ENCODE measurements around the gene CTNNB1. TPM values are rescaled to one million over a fixed set of nuclear protein-coding genes. Genes with fewer than 3 reads are reported as not detected.

The CTNNB1 gene
- polyA plus RNA-seq, 3 donors from 2014 or later = 35.4 to 85.5 (median 70.4) TPM

DNA sequence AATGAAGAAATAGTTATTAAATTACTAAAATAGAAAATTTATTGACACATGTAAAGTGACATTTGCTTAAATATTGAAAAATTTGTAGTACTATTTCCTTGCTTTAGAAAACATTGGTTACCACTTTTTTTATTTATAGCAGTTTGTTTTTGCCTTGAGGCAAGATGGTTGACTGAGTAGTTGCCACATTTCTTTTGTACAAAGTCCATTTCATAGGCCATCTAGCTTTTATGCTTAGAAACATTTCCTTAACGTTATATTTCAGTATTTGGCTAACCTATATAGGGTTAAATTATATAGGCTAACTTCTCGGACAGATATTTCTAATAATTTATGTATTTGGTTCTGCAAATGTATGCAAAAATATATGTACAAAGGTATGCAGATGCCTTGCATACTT, 17.1 kb downstream of the CTNNB1 start:
- peaks cover 93 to 99% of the 10 kb centered on the region in 2 donors for H3K4me1 Mint-ChIP-seq
- H3K4me3 Mint-ChIP-seq = no peak overlapping the region
- no peak for DNase-seq
- H3K36me3 Mint-ChIP-seq = no peaks in the 10 kb centered on the region
- H3K27me3 Mint-ChIP-seq (ENCODE audit: low read depth in 3 of 3) = peaks cover 0 to 3% (median 2%) of the 10 kb centered on the region in 3 donors
- no peaks in the 10 kb centered on the region for H3K9me3 Mint-ChIP-seq
- no peak overlapping the region for H3K27ac Mint-ChIP-seq

DNA sequence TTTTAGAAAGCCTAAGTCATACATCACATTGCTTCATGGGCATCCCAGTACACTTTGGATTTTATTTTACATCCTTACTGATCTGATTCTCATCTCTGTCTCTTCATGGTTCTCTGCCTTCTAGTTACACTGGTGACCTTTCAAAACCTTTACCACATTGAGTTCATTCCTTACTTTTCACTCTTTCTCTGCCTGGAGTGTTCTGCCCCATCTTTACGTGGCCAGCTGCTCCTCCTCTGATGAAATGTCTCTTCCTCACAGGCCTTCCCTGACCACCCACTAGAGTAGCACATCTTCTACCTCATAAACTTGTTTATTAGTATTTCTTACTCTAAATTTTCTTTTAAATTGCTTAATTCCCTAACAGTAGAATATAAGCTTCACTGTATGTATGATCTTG, 17.7 kb downstream of the CTNNB1 start:
- H3K27me3 Mint-ChIP-seq (ENCODE audit: low read depth in 3 of 3) = peaks cover 0 to 5% (median 2%) of the 10 kb centered on the region in 3 donors
- peak overlapping the region in 3 of 5 donors; percentile 30 to 43 (median 33) for H3K4me3 Mint-ChIP-seq
- H3K27ac Mint-ChIP-seq = peak overlapping the region; percentile 0 to 77 (median 24)
- H3K4me1 Mint-ChIP-seq = peaks cover 93 to 99% of the 10 kb centered on the region in 2 donors
- DNase-seq = no peak
- no peaks in the 10 kb centered on the region for H3K9me3 Mint-ChIP-seq
- H3K36me3 Mint-ChIP-seq = no peaks in the 10 kb centered on the region

DNA sequence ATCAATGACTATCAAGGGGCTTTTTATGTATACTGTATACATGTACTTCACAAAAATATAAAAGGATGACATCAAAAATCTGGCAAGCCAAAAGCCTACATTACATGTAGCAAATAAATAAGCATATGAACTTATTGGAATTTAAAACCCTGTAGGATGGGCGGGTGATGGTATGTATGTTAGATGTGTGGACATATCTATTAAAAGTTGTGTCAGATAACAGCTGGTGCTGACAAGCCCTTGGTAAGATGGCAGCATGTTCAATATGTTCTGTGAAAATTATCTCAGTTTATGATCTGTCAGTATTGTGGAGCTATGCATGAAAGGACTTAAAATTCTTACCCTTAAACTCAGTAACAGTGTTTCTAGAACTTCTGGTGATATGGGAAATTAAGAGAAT, 20.1 kb downstream of the CTNNB1 start:
- H3K27ac Mint-ChIP-seq = peak overlapping the region in 1 of 6 donors; percentile 22
- peaks cover 1 to 2% (median 2%) of the 10 kb centered on the region in 3 donors for H3K27me3 Mint-ChIP-seq (ENCODE audit: low read depth in 3 of 3)
- H3K4me1 Mint-ChIP-seq = peaks cover 87 to 99% of the 10 kb centered on the region in 2 donors
- no peaks in the 10 kb centered on the region for H3K36me3 Mint-ChIP-seq
- H3K9me3 Mint-ChIP-seq = no peaks in the 10 kb centered on the region
- peak overlapping the region in 3 of 5 donors; percentile 9 to 35 (median 30) for H3K4me3 Mint-ChIP-seq
- DNase-seq = no peak

DNA sequence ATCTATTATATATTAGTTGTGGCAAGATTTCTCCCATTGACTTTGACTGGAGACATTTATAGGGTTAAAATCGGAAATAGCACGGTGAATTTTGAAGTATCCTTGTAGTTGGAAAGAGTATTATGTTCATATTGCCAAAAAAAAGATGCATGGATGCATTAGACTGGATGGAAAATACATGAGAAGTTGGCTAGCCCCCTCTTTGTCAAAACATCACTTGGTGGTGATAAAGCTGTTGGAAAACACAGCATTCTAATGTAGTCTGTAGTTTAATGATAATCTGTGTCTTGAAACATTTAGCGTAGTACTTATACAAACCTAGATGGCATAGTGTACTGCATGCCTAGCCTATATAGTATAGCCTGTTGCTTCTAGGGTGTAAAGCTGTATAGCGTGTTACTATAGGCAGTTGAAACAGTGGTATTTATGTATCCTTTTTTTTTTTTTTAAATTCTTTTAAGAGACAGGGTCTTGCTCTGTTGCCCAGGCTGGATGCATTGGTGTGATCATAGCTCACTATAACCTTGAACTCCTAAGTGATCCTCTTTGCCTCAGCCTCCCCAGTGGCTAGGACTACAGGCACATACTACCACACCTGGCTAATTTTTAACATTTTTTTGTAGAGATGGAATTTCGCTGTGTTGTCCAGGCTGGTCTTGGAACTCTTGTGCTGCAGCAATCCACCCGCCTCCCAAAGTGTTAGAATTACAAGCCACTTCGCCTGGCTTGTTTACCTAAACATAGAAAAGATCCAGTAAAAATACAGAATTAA, 21.8 kb downstream of the CTNNB1 start:
- H3K4me1 Mint-ChIP-seq = peaks cover 74 to 88% of the 10 kb centered on the region in 2 donors
- H3K36me3 Mint-ChIP-seq = peaks cover 4 to 11% (median 6%) of the 10 kb centered on the region in 3 donors
- DNase-seq = no peak
- peaks cover 0 to 2% (median 1%) of the 10 kb centered on the region in 3 donors for H3K27me3 Mint-ChIP-seq (ENCODE audit: low read depth in 3 of 3)
- peak overlapping the region in 4 of 5 donors; percentile 29 to 63 (median 36) for H3K4me3 Mint-ChIP-seq
- no peaks in the 10 kb centered on the region for H3K9me3 Mint-ChIP-seq
- peak overlapping the region in 3 of 6 donors; percentile 13 to 31 (median 31) for H3K27ac Mint-ChIP-seq

DNA sequence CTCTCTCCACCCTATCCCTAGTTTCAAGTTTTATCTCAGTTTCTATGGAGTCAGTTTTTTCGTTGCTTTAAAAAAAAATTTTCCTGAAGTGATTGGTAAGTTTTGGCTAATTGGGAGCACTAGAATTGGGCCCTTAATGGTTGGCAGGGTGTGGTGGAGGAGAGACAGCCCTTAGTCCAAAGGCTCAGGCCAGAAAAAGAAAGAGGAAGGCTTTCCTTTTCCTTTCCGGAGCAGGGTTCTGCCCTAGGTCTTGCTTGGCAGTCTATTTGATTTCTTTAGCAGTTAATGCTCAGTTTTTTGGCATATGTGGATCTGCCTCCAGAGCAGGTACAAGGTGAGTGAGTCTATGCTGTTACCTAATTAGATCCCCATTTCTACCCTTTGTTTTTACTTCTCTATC, 22.7 kb downstream of the CTNNB1 start:
- H3K27ac Mint-ChIP-seq = peak overlapping the region in 5 of 6 donors; percentile 31 to 71 (median 59)
- peaks cover 4 to 20% (median 13%) of the 10 kb centered on the region in 3 donors for H3K36me3 Mint-ChIP-seq
- H3K4me1 Mint-ChIP-seq = peaks cover 75 to 88% of the 10 kb centered on the region in 2 donors
- H3K9me3 Mint-ChIP-seq = no peaks in the 10 kb centered on the region
- peak overlapping the region; percentile 12 to 63 (median 29) for H3K4me3 Mint-ChIP-seq
- peaks cover 1 to 2% (median 2%) of the 10 kb centered on the region in 3 donors for H3K27me3 Mint-ChIP-seq (ENCODE audit: low read depth in 3 of 3)
- no peak for DNase-seq

DNA sequence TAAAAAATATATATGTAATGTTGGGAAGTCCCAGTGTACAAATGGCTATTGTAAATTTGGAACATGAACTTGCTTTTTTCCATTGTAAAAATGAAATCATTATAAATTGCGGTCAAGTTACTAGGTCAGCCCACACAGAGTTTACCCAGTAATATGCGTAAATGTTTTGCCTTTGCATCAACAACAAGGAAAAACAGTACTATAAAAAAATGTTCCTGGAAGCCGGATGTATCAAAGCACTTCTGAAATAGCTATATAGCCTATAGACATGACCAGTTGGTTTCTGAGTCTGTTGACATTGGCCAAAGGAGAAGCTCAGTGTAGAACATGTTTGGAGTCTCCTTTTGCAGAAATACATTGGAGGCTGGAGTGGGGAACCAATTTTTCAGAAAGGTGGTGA, 23.2 kb downstream of the CTNNB1 start:
- Mint-ChIP-seq H3K4me3 (peak overlapping the region in 3 of 5 donors; percentile 11 to 29 (median 22)), H3K9me3 (no peaks in the 10 kb centered on the region), H3K27me3 (ENCODE audit: low read depth in 3 of 3) (peaks cover 1 to 2% (median 2%) of the 10 kb centered on the region in 3 donors), H3K4me1 (peaks cover 70 to 88% of the 10 kb centered on the region in 2 donors), H3K36me3 (peaks cover 4 to 23% (median 14%) of the 10 kb centered on the region in 3 donors), H3K27ac (peak overlapping the region in 1 of 6 donors; percentile 53)
- no peak for DNase-seq

DNA sequence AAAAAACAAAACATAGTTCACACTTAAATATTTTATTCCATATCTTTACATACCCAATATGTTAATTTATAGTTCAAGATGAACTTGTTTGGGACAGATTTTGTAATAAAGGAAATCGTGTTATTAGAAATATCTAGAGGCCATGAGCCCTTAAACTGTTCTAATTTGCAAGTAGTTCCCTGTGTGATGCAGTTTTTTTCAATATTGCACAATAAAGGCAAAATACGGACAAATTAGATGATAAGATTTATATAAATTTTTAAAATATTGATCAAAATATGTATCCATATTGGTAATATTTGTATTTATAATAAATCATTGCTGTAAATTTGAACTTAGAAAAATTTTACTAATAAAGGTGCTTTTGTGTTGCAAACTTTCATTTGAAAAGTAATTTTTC, 23.8 kb downstream of the CTNNB1 start:
- Mint-ChIP-seq H3K4me1 (peaks cover 70 to 88% of the 10 kb centered on the region in 2 donors), H3K27ac (no peak overlapping the region), H3K4me3 (no peak overlapping the region), H3K9me3 (no peaks in the 10 kb centered on the region), H3K36me3 (peaks cover 4 to 29% (median 18%) of the 10 kb centered on the region in 3 donors), H3K27me3 (ENCODE audit: low read depth in 3 of 3) (peaks cover 1 to 2% (median 2%) of the 10 kb centered on the region in 3 donors)
- DNase-seq = no peak

DNA sequence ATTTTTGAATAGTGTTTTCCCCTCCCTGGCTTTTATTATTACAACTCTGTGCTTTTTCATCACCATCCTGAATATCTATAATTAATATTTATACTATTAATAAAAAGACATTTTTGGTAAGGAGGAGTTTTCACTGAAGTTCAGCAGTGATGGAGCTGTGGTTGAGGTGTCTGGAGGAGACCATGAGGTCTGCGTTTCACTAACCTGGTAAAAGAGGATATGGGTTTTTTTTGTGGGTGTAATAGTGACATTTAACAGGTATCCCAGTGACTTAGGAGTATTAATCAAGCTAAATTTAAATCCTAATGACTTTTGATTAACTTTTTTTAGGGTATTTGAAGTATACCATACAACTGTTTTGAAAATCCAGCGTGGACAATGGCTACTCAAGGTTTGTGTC, 24.4 kb downstream of the CTNNB1 start:
- Mint-ChIP-seq H3K36me3 (peaks cover 10 to 34% (median 18%) of the 10 kb centered on the region in 3 donors), H3K27me3 (ENCODE audit: low read depth in 3 of 3) (peaks cover 1 to 2% (median 2%) of the 10 kb centered on the region in 3 donors), H3K27ac (peak overlapping the region in 2 of 6 donors; percentile 23 to 35), H3K4me1 (peaks cover 71 to 88% of the 10 kb centered on the region in 2 donors), H3K4me3 (peak overlapping the region in 1 of 5 donors; percentile 15), H3K9me3 (no peaks in the 10 kb centered on the region)
- DNase-seq = no peak

DNA sequence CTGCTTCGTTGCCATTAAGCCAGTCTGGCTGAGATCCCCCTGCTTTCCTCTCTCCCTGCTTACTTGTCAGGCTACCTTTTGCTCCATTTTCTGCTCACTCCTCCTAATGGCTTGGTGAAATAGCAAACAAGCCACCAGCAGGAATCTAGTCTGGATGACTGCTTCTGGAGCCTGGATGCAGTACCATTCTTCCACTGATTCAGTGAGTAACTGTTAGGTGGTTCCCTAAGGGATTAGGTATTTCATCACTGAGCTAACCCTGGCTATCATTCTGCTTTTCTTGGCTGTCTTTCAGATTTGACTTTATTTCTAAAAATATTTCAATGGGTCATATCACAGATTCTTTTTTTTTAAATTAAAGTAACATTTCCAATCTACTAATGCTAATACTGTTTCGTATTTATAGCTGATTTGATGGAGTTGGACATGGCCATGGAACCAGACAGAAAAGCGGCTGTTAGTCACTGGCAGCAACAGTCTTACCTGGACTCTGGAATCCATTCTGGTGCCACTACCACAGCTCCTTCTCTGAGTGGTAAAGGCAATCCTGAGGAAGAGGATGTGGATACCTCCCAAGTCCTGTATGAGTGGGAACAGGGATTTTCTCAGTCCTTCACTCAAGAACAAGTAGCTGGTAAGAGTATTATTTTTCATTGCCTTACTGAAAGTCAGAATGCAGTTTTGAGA, 25.0 kb downstream of the CTNNB1 start:
- peaks cover 1 to 2% (median 2%) of the 10 kb centered on the region in 3 donors for H3K27me3 Mint-ChIP-seq (ENCODE audit: low read depth in 3 of 3)
- no peak for DNase-seq
- H3K4me1 Mint-ChIP-seq = peaks cover 70 to 88% of the 10 kb centered on the region in 2 donors
- peaks cover 10 to 37% (median 18%) of the 10 kb centered on the region in 3 donors for H3K36me3 Mint-ChIP-seq
- peak overlapping the region in 3 of 6 donors; percentile 5 to 29 (median 11) for H3K27ac Mint-ChIP-seq
- no peaks in the 10 kb centered on the region for H3K9me3 Mint-ChIP-seq
- peak overlapping the region in 2 of 5 donors; percentile 15 to 26 for H3K4me3 Mint-ChIP-seq

DNA sequence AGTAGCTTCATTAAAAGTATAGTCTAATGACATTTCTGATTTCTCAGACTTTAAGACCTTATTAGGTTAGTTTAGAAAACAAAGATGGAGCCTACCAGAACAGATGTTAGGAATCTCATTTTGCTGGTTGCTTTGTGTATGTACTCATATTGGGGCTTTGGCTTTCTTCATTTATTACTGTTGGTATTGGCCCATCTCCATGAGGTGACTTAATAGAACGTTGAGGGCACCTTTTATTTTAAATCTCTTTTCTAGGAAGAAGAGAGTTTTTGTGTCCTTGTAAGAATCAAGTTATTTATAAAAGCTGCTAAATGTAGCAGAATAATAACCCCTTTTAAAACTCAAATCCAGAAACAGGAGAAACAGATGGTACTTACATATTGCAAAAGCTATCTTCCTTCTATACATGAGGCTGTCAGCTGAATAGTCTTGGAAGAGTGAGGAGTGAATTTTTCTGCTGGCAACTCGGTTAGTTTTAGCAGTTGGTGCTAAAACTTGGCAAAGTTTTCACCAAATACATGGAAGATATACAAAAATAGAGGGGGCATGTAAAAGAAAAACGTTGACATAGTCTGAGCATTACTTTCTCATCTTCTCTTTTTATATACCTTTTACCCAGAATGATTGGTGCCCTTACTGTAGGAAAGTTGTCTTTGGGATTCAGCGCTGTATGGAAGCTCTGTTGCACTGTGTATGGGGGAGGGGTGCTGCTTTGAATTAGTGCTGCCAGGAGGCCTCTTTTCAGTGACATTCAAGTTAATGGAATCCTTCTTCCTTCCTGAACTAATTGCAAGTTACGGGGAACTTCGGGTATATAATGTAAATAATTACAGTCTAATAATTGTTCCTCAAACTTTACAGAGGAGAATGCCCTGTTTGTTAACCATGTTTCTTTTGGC, 35.8 kb downstream of the CTNNB1 start:
- Mint-ChIP-seq H3K27ac (peak overlapping the region in 2 of 6 donors; percentile 2 to 58), H3K36me3 (peaks cover 34 to 70% (median 56%) of the 10 kb centered on the region in 3 donors), H3K9me3 (no peaks in the 10 kb centered on the region), H3K4me3 (no peak overlapping the region), H3K4me1 (peaks cover 9 to 24% of the 10 kb centered on the region in 2 donors), H3K27me3 (ENCODE audit: low read depth in 3 of 3) (peaks cover 2 to 15% (median 2%) of the 10 kb centered on the region in 3 donors)
- DNase-seq = no peak

DNA sequence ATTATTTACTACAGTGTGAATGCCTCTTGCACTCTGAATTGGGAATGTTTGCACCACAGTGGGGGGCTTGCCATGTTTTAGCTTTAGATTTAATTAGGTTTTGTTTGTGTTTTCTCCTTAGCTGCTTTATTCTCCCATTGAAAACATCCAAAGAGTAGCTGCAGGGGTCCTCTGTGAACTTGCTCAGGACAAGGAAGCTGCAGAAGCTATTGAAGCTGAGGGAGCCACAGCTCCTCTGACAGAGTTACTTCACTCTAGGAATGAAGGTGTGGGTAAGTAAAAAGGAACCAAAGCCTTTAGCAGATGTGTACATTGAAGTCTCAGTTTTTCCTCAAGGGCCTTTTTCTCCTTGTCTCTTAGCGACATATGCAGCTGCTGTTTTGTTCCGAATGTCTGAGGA, 36.9 kb downstream of the CTNNB1 start:
- Mint-ChIP-seq H3K4me3 (no peak overlapping the region), H3K36me3 (peaks cover 26 to 74% (median 56%) of the 10 kb centered on the region in 3 donors), H3K27ac (peak overlapping the region in 1 of 6 donors; percentile 23), H3K9me3 (no peaks in the 10 kb centered on the region), H3K27me3 (ENCODE audit: low read depth in 3 of 3) (peaks cover 2 to 12% (median 2%) of the 10 kb centered on the region in 3 donors), H3K4me1 (peaks cover 2 to 16% of the 10 kb centered on the region in 2 donors)
- DNase-seq = no peak

DNA sequence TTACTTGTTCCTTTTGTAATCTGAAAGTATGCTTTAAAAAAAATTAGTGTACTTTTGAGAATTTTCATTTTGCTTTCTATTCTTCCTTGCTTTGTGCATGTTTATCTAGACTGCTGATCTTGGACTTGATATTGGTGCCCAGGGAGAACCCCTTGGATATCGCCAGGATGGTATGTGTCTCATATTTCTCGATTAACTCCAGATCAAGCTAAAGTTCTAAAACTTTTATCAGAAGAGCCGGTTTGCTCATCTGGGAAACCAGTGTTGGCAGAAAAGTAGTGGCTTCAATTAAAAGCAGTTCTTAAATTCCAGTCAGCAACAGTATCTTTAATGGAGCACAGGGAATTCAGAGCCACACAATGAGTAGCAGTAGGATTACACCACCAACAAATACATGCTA, 38.6 kb downstream of the CTNNB1 start:
- H3K27ac Mint-ChIP-seq = peak overlapping the region in 1 of 6 donors; percentile 23
- DNase-seq = no peak
- peaks cover 2 to 14% (median 2%) of the 10 kb centered on the region in 3 donors for H3K27me3 Mint-ChIP-seq (ENCODE audit: low read depth in 3 of 3)
- no peak overlapping the region for H3K4me3 Mint-ChIP-seq
- peaks cover 24 to 65% (median 56%) of the 10 kb centered on the region in 3 donors for H3K36me3 Mint-ChIP-seq
- no peaks in the 10 kb centered on the region for H3K9me3 Mint-ChIP-seq
- H3K4me1 Mint-ChIP-seq = peaks cover 2 to 18% of the 10 kb centered on the region in 2 donors

DNA sequence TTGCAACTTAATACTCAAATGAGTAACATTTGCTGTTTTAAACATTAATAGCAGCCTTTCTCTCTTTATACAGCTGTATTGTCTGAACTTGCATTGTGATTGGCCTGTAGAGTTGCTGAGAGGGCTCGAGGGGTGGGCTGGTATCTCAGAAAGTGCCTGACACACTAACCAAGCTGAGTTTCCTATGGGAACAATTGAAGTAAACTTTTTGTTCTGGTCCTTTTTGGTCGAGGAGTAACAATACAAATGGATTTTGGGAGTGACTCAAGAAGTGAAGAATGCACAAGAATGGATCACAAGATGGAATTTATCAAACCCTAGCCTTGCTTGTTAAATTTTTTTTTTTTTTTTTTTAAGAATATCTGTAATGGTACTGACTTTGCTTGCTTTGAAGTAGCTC, 40.3 kb downstream of the CTNNB1 start:
- peak overlapping the region in 5 of 6 donors; percentile 5 to 54 (median 36) for H3K27ac Mint-ChIP-seq
- peaks cover 2 to 10% (median 2%) of the 10 kb centered on the region in 3 donors for H3K27me3 Mint-ChIP-seq (ENCODE audit: low read depth in 3 of 3)
- H3K4me3 Mint-ChIP-seq = no peak overlapping the region
- peaks cover 24 to 57% (median 44%) of the 10 kb centered on the region in 3 donors for H3K36me3 Mint-ChIP-seq
- peaks cover 2 to 21% of the 10 kb centered on the region in 2 donors for H3K4me1 Mint-ChIP-seq
- no peaks in the 10 kb centered on the region for H3K9me3 Mint-ChIP-seq
- DNase-seq = no peak

All from immature natural killer cell (primary cell).